ENCODE measurements around the gene MCM8. TPM values are rescaled to one million over a fixed set of nuclear protein-coding genes. Genes with fewer than 3 reads are reported as not detected.

Gene MCM8
- total and polyA plus RNA-seq, 2 experiments from 2014 or later, result 10.6 to 30.4 TPM

DNA sequence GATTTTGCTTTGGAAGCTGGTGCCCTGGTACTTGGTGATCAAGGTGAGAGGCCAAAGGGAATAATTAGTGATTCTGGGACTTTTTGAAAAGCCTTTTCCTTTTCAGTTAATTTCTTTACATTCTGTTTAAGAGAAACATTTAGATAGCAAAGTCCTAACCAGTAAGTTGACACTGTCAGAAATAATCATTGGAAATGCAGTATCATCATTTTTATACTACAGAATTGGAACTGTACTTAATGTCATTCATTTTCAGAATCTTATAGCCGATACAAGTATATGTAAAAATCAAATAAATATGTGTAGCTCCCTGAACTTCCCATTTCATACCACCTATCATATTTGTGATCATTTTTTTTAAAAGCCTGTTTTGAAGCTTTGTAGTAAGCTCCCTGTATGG lies 27.5 kb downstream of the MCM8 start:
- H3K4me1 Mint-ChIP-seq, result no peaks in the 10 kb centered on the region
- no peak for ATAC-seq
- no peak overlapping the region for H3K4me3 ChIP-seq
- H3K4me1 ChIP-seq (ENCODE audit: insufficient read depth), result no peaks in the 10 kb centered on the region
- H3K9me2 ChIP-seq (ENCODE audit: insufficient read depth), result no peaks in the 10 kb centered on the region
- no peak overlapping the region for H3K27ac Mint-ChIP-seq
- no peak for DNase-seq (ENCODE audit: low spot score)
- no peak overlapping the region for H3K4me3 Mint-ChIP-seq
- no peaks in the 10 kb centered on the region for H3K9me3 Mint-ChIP-seq
- H3K36me3 ChIP-seq (ENCODE audit: insufficient read depth), result peaks cover 30% of the 10 kb centered on the region
- no peaks in the 10 kb centered on the region for H3K27me3 ChIP-seq (ENCODE audit: insufficient read depth)
- H3K36me3 Mint-ChIP-seq (ENCODE audit: low read depth), result peaks cover 55% of the 10 kb centered on the region
- no peaks in the 10 kb centered on the region for H3F3A ChIP-seq (replicated peaks; ENCODE audit: low read depth)
- H3K79me2 ChIP-seq (replicated peaks; ENCODE audit: insufficient read depth), result no peaks in the 10 kb centered on the region
- TF ChIP-seq STAT1 (IDR thresholded peaks at IDR 0.05; ENCODE audit: unreplicated experiment), result no peak
- no peak for TF ChIP-seq POLR2AphosphoS5 (IDR thresholded peaks at IDR 0.05; ENCODE audit: low read depth)
- TF ChIP-seq CTCF (conservative IDR thresholded peaks at IDR 0.05; ENCODE audit: low read depth in 2 of 2), result no peak
- TF ChIP-seq, protein P1, sequence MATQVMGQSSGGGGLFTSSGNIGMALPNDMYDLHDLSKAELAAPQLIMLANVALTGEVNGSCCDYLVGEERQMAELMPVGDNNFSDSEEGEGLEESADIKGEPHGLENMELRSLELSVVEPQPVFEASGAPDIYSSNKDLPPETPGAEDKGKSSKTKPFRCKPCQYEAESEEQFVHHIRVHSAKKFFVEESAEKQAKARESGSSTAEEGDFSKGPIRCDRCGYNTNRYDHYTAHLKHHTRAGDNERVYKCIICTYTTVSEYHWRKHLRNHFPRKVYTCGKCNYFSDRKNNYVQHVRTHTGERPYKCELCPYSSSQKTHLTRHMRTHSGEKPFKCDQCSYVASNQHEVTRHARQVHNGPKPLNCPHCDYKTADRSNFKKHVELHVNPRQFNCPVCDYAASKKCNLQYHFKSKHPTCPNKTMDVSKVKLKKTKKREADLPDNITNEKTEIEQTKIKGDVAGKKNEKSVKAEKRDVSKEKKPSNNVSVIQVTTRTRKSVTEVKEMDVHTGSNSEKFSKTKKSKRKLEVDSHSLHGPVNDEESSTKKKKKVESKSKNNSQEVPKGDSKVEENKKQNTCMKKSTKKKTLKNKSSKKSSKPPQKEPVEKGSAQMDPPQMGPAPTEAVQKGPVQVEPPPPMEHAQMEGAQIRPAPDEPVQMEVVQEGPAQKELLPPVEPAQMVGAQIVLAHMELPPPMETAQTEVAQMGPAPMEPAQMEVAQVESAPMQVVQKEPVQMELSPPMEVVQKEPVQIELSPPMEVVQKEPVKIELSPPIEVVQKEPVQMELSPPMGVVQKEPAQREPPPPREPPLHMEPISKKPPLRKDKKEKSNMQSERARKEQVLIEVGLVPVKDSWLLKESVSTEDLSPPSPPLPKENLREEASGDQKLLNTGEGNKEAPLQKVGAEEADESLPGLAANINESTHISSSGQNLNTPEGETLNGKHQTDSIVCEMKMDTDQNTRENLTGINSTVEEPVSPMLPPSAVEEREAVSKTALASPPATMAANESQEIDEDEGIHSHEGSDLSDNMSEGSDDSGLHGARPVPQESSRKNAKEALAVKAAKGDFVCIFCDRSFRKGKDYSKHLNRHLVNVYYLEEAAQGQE (IDR thresholded peaks at IDR 0.05; ENCODE audit: unreplicated experiment), result no peak
- TF ChIP-seq NANOG (IDR thresholded peaks at IDR 0.05; ENCODE audit: borderline replicate concordance), result no peak
- TF ChIP-seq ZNF331 (CRISPR knock-in tag; IDR thresholded peaks at IDR 0.05; ENCODE audit: low read depth), result no peak
- TF ChIP-seq, protein P2, sequence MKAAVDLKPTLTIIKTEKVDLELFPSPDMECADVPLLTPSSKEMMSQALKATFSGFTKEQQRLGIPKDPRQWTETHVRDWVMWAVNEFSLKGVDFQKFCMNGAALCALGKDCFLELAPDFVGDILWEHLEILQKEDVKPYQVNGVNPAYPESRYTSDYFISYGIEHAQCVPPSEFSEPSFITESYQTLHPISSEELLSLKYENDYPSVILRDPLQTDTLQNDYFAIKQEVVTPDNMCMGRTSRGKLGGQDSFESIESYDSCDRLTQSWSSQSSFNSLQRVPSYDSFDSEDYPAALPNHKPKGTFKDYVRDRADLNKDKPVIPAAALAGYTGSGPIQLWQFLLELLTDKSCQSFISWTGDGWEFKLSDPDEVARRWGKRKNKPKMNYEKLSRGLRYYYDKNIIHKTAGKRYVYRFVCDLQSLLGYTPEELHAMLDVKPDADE (IDR thresholded peaks at IDR 0.05), result no peak
- TF ChIP-seq EZH2phosphoT487 (IDR thresholded peaks at IDR 0.05; ENCODE audit: unreplicated experiment), result no peak
- TF ChIP-seq, protein P3, sequence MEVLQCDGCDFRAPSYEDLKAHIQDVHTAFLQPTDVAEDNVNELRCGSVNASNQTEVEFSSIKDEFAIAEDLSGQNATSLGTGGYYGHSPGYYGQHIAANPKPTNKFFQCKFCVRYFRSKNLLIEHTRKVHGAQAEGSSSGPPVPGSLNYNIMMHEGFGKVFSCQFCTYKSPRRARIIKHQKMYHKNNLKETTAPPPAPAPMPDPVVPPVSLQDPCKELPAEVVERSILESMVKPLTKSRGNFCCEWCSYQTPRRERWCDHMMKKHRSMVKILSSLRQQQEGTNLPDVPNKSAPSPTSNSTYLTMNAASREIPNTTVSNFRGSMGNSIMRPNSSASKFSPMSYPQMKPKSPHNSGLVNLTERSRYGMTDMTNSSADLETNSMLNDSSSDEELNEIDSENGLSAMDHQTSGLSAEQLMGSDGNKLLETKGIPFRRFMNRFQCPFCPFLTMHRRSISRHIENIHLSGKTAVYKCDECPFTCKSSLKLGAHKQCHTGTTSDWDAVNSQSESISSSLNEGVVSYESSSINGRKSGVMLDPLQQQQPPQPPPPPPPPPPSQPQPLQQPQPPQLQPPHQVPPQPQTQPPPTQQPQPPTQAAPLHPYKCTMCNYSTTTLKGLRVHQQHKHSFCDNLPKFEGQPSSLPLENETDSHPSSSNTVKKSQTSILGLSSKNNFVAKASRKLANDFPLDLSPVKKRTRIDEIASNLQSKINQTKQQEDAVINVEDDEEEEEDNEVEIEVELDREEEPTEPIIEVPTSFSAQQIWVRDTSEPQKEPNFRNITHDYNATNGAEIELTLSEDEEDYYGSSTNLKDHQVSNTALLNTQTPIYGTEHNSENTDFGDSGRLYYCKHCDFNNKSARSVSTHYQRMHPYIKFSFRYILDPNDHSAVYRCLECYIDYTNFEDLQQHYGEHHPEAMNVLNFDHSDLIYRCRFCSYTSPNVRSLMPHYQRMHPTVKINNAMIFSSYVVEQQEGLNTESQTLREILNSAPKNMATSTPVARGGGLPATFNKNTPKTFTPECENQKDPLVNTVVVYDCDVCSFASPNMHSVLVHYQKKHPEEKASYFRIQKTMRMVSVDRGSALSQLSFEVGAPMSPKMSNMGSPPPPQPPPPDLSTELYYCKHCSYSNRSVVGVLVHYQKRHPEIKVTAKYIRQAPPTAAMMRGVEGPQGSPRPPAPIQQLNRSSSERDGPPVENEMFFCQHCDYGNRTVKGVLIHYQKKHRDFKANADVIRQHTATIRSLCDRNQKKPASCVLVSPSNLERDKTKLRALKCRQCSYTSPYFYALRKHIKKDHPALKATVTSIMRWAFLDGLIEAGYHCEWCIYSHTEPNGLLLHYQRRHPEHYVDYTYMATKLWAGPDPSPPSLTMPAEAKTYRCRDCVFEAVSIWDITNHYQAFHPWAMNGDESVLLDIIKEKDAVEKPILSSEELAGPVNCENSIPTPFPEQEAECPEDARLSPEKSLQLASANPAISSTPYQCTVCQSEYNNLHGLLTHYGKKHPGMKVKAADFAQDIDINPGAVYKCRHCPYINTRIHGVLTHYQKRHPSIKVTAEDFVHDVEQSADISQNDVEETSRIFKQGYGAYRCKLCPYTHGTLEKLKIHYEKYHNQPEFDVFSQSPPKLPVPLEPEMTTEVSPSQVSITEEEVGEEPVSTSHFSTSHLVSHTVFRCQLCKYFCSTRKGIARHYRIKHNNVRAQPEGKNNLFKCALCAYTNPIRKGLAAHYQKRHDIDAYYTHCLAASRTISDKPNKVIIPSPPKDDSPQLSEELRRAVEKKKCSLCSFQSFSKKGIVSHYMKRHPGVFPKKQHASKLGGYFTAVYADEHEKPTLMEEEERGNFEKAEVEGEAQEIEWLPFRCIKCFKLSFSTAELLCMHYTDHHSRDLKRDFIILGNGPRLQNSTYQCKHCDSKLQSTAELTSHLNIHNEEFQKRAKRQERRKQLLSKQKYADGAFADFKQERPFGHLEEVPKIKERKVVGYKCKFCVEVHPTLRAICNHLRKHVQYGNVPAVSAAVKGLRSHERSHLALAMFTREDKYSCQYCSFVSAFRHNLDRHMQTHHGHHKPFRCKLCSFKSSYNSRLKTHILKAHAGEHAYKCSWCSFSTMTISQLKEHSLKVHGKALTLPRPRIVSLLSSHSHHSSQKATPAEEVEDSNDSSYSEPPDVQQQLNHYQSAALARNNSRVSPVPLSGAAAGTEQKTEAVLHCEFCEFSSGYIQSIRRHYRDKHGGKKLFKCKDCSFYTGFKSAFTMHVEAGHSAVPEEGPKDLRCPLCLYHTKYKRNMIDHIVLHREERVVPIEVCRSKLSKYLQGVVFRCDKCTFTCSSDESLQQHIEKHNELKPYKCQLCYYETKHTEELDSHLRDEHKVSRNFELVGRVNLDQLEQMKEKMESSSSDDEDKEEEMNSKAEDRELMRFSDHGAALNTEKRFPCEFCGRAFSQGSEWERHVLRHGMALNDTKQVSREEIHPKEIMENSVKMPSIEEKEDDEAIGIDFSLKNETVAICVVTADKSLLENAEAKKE (CRISPR knock-in tag; IDR thresholded peaks at IDR 0.05), result no peak
- TF ChIP-seq ZNF114 (CRISPR knock-in tag; IDR thresholded peaks at IDR 0.05), result no peak
- TF ChIP-seq JUNB (IDR thresholded peaks at IDR 0.05; ENCODE audit: unreplicated experiment), result no peak
- no peak for TF ChIP-seq EZH2 (IDR thresholded peaks at IDR 0.05; ENCODE audit: low read depth, unreplicated experiment)
- no peak for TF ChIP-seq CREB1 (CRISPR knock-in tag; IDR thresholded peaks at IDR 0.05; ENCODE audit: low read depth)
- H4K20me1 ChIP-seq (replicated peaks; ENCODE audit: insufficient read depth), result peaks cover 12% of the 10 kb centered on the region
- H3K27ac ChIP-seq (ENCODE audit: low read depth), result no peak overlapping the region
- no peaks in the 10 kb centered on the region for H3K27me3 Mint-ChIP-seq (ENCODE audit: insufficient read depth, low read depth, poor library complexity)
- no peak overlapping the region for H3K4me2 ChIP-seq
- H2AFZ ChIP-seq, result no peak overlapping the region

Measured in GM23338 (cell line).